ENCODE measurements around the gene ACO2. TPM values are rescaled to one million over a fixed set of nuclear protein-coding genes. Genes with fewer than 3 reads are reported as not detected.
"Not testable (repeated sequence)": the region's sequence is repeated elsewhere in the genome, so short reads cannot be mapped to it uniquely, and the experiment has no call there.

Gene ACO2
- total RNA-seq, 1 donor from 2014 or later = 103 TPM

- DNase-seq (ENCODE audit: low read depth) = no peak
- no peaks in the 10 kb centered on the region for H3K27me3 ChIP-seq (ENCODE audit: control insufficient read depth, insufficient read depth, low read length)
- H3K4me3 ChIP-seq (ENCODE audit: low read depth, low read length) = no peak overlapping the region
- H3K36me3 ChIP-seq (ENCODE audit: control insufficient read depth, insufficient read depth, low read length) = no peaks in the 10 kb centered on the region
- TF ChIP-seq CTCF (IDR thresholded peaks at IDR 0.05; ENCODE audit: insufficient read depth, low read length, poor library complexity, severe bottlenecking) = no peak
Measured at GRCh38 chr22:41567512-41567768, 98.5 kb downstream of the ACO2 start.

DNA sequence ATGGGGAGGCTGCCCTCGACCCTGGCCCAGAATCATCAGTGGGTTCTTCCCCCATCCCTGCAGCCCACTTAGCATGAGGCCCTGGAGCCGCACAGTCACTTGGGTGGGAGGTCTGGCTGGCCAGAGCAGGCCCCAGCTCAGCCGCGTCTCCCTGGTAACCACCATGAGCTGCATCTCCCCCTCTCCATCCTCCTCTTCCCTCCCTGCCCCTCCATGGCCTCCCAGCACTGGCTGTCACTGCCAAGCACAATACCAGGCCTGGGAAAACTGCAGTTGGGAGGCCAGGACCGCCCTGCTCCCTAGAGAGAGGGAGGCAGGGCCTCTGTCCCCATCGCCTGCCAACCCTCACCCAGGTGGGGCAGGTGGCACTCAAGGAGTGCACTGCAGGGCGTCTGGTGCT lies 99.9 kb downstream of the ACO2 start:
- TF ChIP-seq CTCF (IDR thresholded peaks at IDR 0.05; ENCODE audit: insufficient read depth, low read length, poor library complexity, severe bottlenecking) = no peak
- no peaks in the 10 kb centered on the region for H3K27me3 ChIP-seq (ENCODE audit: control insufficient read depth, insufficient read depth, low read length)
- no peak for DNase-seq (ENCODE audit: low read depth)
- H3K36me3 ChIP-seq (ENCODE audit: control insufficient read depth, insufficient read depth, low read length) = no peaks in the 10 kb centered on the region
- H3K4me3 ChIP-seq (ENCODE audit: low read depth, low read length) = no peak overlapping the region

GRCh38 chr22:41570221-41570620 lies 101.3 kb downstream of the ACO2 start:
- H3K36me3 ChIP-seq (ENCODE audit: control insufficient read depth, insufficient read depth, low read length) = no peaks in the 10 kb centered on the region
- no peaks in the 10 kb centered on the region for H3K27me3 ChIP-seq (ENCODE audit: control insufficient read depth, insufficient read depth, low read length)
- no peak for DNase-seq (ENCODE audit: low read depth)
- TF ChIP-seq CTCF (IDR thresholded peaks at IDR 0.05; ENCODE audit: insufficient read depth, low read length, poor library complexity, severe bottlenecking) = no peak
- H3K4me3 ChIP-seq (ENCODE audit: low read depth, low read length) = no peak overlapping the region

DNA sequence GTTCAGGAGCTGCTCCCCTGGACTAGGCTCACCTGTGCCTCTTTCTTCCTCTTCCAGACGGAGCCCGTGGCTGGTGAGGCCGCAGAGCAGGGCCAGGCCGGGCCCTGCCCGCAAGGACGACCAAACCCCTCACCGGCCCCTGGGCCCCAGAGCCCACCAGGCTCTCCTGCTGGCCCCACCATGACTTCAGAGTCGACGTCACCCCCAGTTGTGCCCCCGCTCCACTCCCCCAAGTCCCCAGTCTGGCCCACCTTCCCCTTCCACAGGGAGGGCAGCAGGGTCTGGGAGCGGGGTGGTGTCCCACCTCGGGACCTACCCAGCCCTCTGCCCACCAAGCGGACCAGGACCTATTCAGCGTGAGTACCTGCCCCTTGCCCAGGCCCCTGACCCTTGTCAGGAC lies 102.9 kb downstream of the ACO2 start:
- no peak overlapping the region for H3K4me3 ChIP-seq (ENCODE audit: low read depth, low read length)
- no peaks in the 10 kb centered on the region for H3K27me3 ChIP-seq (ENCODE audit: control insufficient read depth, insufficient read depth, low read length)
- no peaks in the 10 kb centered on the region for H3K36me3 ChIP-seq (ENCODE audit: control insufficient read depth, insufficient read depth, low read length)
- no peak for DNase-seq (ENCODE audit: low read depth)
- no peak for TF ChIP-seq CTCF (IDR thresholded peaks at IDR 0.05; ENCODE audit: insufficient read depth, low read length, poor library complexity, severe bottlenecking)

GRCh38 chr22:41572305-41572704 lies 103.4 kb downstream of the ACO2 start:
- not testable (repeated sequence) for DNase-seq (ENCODE audit: low read depth); H3K4me3 ChIP-seq (ENCODE audit: low read depth, low read length); H3K27me3 ChIP-seq (ENCODE audit: control insufficient read depth, insufficient read depth, low read length); H3K36me3 ChIP-seq (ENCODE audit: control insufficient read depth, insufficient read depth, low read length)

- H3K36me3 ChIP-seq (ENCODE audit: control insufficient read depth, insufficient read depth, low read length) = no peaks in the 10 kb centered on the region
- H3K27me3 ChIP-seq (ENCODE audit: control insufficient read depth, insufficient read depth, low read length) = no peaks in the 10 kb centered on the region
- TF ChIP-seq CTCF (IDR thresholded peaks at IDR 0.05; ENCODE audit: insufficient read depth, low read length, poor library complexity, severe bottlenecking) = no peak
- DNase-seq (ENCODE audit: low read depth) = no peak
- no peak overlapping the region for H3K4me3 ChIP-seq (ENCODE audit: low read depth, low read length)
Measured at GRCh38 chr22:41573677-41574076, 104.8 kb downstream of the ACO2 start.

Measured in kidney epithelial cell (primary cell).